GM12874 (cell line): ENCODE results near the gene TEKT5.

Source experiments
- CTCF ChIP-seq: IDR thresholded peaks from 2 replicates; pipeline ENCODE4 v1.5.1; 2011; ENCODE audit warnings: low read depth, mild to moderate bottlenecking, control low read depth, low read length, moderate library complexity; ENCODE audit not compliant: insufficient read depth

TEKT5 gene

GRCh38 chr16:10616756-10617640, 77.7 kb downstream of the TEKT5 start:
- TF ChIP-seq CTCF = no peak

- TF ChIP-seq CTCF = no peak
Observed at GRCh38 chr16:10616419-10616755, 78.3 kb downstream of the TEKT5 start.

- no peak for TF ChIP-seq CTCF
Observed at GRCh38 chr16:10614685-10615084, 80.0 kb downstream of the TEKT5 start.

- TF ChIP-seq CTCF = no peak
Observed at GRCh38 chr16:10613785-10614485, 80.8 kb downstream of the TEKT5 start.

GRCh38 chr16:10612649-10613179, 82.0 kb downstream of the TEKT5 start:
- TF ChIP-seq CTCF = no peak

GRCh38 chr16:10611825-10612342, 82.8 kb downstream of the TEKT5 start:
- no peak for TF ChIP-seq CTCF

- TF ChIP-seq CTCF = no peak
Observed at GRCh38 chr16:10610499-10611184, 84.1 kb downstream of the TEKT5 start.
